ENCODE results near the gene ANO9.

GRCh38 chr11:415640-416041 is 26.2 kb downstream of the ANO9 start:
- TF ChIP-seq, protein P1, sequence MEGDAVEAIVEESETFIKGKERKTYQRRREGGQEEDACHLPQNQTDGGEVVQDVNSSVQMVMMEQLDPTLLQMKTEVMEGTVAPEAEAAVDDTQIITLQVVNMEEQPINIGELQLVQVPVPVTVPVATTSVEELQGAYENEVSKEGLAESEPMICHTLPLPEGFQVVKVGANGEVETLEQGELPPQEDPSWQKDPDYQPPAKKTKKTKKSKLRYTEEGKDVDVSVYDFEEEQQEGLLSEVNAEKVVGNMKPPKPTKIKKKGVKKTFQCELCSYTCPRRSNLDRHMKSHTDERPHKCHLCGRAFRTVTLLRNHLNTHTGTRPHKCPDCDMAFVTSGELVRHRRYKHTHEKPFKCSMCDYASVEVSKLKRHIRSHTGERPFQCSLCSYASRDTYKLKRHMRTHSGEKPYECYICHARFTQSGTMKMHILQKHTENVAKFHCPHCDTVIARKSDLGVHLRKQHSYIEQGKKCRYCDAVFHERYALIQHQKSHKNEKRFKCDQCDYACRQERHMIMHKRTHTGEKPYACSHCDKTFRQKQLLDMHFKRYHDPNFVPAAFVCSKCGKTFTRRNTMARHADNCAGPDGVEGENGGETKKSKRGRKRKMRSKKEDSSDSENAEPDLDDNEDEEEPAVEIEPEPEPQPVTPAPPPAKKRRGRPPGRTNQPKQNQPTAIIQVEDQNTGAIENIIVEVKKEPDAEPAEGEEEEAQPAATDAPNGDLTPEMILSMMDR (IDR thresholded peaks at IDR 0.05): no peak
- TF ChIP-seq POLR2A (IDR thresholded peaks at IDR 0.05): no peak
